D721Med (cell line): ENCODE data around the gene TFF2.

ENCODE experiments used
- DNase-seq: peaks from one replicate; pipeline ENCODE4 v3.0.0; 2011; ENCODE audit warnings: low spot score; ENCODE audit not compliant: insufficient read length
- FAIRE-seq: peaks from 2 replicates; lab custom pipeline; 2011; peaks lifted over from hg19 to GRCh38; lab: Jason Lieb, UNC
- TF ChIP-seq, protein P1 (sequence below): IDR thresholded peaks from 2 replicates; pipeline ENCODE4 v1.5.1; 2012; ENCODE audit warnings: mild to moderate bottlenecking, control low read depth; ENCODE audit not compliant: insufficient read depth; ENCODE audit errors: missing control alignments

TFF2 gene

DNA sequence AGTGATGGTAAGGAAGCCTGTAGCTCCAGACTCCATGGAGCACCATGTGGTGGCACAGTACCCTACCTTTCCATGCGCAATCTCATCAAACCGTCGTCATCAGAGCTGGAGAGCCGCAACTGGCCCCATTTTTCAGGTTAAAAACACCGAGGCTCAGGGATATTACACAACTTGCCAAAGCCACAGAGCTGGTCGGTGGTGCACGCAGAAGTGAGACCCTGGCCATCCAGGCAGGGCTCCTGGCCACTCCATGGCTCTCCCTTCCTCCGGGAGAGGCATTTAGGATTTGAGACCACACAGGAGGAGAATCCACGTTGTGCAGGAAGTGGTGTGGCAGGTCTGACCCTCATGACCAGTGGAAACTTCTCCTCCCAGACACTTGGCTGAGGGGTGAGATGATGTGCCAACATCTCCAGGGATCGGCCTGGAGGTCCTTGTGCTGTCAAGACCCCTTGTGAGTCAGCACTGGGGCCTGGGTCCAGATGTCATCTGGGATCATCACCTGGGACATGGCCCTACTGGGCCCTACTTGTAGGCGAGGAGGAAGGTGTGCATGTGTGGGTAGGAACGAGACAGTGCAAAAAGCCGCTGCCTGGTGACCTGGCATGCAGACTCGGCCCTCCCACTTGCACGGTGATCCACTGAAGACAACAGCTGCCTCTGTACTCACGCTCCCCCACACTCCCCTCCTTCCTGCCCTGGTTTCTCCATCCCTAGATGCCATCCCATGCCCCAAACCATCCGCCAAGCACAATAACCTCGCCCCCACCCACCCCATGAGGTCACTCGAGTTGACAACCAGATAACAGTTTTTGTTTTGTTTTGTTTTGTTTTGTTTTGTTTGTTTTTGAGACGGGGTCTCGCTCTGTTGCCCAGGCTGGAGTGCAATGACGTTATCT is 46.0 kb downstream of the TFF2 start:
- no peak for DNase-seq
- no peak for FAIRE-seq
- TF ChIP-seq, protein P1, sequence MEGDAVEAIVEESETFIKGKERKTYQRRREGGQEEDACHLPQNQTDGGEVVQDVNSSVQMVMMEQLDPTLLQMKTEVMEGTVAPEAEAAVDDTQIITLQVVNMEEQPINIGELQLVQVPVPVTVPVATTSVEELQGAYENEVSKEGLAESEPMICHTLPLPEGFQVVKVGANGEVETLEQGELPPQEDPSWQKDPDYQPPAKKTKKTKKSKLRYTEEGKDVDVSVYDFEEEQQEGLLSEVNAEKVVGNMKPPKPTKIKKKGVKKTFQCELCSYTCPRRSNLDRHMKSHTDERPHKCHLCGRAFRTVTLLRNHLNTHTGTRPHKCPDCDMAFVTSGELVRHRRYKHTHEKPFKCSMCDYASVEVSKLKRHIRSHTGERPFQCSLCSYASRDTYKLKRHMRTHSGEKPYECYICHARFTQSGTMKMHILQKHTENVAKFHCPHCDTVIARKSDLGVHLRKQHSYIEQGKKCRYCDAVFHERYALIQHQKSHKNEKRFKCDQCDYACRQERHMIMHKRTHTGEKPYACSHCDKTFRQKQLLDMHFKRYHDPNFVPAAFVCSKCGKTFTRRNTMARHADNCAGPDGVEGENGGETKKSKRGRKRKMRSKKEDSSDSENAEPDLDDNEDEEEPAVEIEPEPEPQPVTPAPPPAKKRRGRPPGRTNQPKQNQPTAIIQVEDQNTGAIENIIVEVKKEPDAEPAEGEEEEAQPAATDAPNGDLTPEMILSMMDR, result no peak

DNA sequence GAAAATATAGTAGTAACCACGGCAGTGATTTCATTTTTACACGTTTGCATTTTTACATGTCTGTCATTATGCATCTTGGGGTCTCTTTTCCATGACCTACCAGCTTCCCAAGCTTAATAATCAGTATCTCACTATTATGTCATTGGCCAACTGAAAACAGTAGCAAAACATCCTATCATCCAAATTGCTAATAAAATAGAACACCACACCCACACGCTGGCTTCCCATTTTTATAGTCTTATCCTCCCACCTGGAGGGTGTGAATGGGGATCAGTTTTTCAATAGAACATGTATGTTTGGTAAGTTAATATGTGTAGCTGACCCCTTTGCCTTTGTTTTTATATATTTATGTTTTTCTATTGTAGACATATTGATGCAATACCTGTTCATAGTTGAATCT is 47.4 kb downstream of the TFF2 start:
- TF ChIP-seq, protein P1, result no peak
- DNase-seq (no peak), FAIRE-seq (no peak)

DNA sequence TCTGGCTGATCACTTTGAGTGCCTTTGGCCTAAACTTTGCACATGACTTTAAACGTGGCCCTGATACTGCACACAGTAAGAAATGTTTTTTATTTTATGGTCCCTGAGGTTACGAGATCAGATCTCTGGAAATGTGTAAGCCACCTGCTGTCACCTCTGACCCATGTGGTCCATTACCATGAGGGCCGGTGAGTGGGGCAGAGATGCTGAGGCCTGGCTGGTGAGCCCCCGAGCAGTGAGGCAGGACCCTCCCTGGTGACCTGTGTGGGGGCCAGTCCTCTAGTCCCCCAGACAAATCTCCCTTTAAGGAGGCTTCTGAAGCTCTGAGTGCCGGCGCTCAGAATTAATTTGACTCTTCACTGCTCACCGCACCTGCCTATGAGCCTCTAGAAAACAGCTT is 48.0 kb downstream of the TFF2 start:
- no peak for DNase-seq
- no peak for FAIRE-seq
- TF ChIP-seq, protein P1, result no peak

DNA sequence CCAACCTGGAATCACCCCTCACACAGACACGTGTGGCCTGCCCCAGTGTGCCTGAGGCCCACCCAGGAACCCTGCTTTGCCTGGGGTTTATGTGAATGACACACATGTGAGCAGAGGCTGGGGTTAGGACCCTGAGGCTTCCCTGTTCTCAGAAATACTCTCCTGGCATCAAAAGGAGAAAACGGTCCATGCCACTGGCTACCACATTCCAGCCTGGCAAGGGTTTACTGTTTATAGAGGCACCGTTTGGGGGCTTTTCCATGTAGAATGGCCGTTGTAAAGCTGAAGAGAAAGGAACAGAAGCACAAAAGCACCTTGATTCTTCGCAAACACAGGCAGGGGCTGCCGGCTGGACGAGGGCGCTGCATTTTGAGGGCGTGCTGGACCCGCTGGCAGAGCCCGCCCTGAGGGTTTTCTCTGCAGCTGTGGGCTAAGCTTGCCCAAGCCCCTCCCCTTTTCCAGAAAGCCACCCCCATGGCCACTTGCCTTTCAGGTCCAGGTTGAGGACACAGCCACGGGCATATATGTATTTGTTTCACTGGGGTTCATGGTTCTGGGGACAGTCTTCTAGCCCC is 48.6 kb downstream of the TFF2 start:
- no peak for DNase-seq
- TF ChIP-seq, protein P1, result no peak
- FAIRE-seq, result no peak

DNA sequence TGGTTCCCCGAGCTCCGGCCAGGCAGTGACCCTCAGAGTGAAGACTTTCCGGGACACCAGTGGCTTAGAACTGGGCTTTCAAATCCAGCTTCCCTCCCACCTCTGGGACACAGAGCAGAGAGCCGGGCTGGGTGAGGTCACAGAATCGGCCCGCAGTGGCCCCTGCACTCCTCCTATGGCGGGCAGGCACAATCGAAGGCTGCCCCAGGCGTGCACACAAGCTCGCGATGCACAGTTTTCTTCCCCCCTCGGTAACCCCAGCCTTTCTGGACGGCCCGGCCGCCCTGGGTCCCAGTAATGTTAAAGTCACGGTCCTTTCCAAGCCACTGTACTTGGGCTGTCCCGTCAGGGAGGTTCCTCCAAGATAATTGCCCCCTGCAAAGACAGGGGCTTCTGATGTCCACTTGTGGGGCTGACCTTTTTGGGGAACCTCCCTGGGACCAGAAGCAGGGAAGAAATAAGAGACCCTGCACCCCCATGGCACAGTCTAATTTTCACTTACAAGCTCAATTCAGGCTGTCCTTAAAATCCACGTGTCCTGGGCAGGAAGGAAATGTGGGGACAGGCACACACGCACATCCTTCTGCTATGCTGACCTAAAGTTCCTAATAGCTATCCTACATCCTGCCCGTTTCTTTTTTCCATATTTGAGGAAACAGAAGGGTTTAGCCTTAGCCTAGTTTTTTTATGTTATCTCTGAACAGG is 49.3 kb downstream of the TFF2 start:
- TF ChIP-seq, protein P1, result no peak
- FAIRE-seq (no peak), DNase-seq (no peak)

DNA sequence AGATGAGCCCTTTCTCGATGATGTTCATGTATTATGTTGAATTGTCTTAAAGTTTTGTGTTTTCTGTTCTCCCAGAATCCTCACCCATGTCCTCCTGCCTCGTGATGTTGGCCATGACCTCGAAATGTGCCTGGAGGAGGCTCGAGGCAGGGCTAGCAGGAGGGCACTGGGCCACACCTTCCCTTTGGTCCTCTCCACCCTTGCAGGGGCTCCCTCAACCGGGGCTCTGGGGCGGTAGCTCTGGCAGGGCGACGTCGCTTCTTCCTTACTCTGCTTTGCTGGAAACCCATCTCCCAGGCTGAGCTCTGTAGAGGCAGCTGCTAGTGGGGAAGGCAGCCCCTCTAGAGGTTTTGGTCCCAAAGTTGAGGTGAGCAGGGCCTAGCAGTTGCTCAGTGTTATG is 49.8 kb downstream of the TFF2 start:
- TF ChIP-seq, protein P1, result no peak
- FAIRE-seq, result no peak

More for the DNA sequence above, 49.8 kb downstream of the TFF2 start:
- DNase-seq, result no peak
